ENCODE data around the gene OLFML1.

DNA sequence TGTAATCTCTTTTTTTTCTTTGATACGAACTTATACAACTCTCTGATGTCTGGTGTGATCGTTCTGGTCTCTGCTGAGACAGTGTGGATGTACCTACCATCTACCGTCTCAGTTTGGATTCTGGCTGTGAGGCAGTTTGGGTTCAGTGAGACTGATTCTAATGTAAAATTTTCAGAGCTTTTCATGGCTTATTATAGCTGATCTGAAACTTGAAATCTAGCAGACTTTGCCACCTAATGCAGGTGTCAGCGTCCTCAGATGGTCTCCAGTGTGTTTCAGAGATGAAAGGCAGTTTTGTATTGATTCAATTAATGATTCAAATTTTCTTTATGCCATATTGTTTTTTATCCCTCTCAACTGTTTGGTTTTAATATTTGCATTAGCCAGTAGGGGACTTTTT, 64.4 kb downstream of the OLFML1 start:
- TF ChIP-seq POLR2A (IDR thresholded peaks at IDR 0.05; ENCODE audit: low read depth, low read length) (no peak), POLR2AphosphoS5 (IDR thresholded peaks at IDR 0.05; ENCODE audit: low read depth, low read length) (no peak), PAX5 (IDR thresholded peaks at IDR 0.05; ENCODE audit: insufficient read depth, low read length, severe bottlenecking) (no peak), TAF1 (IDR thresholded peaks at IDR 0.05; ENCODE audit: low read depth, low read length) (no peak), SPI1 (IDR thresholded peaks at IDR 0.05; ENCODE audit: low read depth, low read length) (no peak), POU2F2 (IDR thresholded peaks at IDR 0.05; ENCODE audit: low read depth, low read length) (no peak)
